ENCODE measurements around the gene TENM4.

The TENM4 gene

GRCh38 chr11:79076526-79077115 is 364.2 kb downstream of the TENM4 start:
- DNase-seq: no peak

- DNase-seq: no peak
Measured at GRCh38 chr11:79074547-79074946, 366.3 kb downstream of the TENM4 start.

GRCh38 chr11:79071190-79071589 is 369.6 kb downstream of the TENM4 start:
- DNase-seq: no peak

- no peak for DNase-seq
Measured at GRCh38 chr11:79070518-79070917, 370.3 kb downstream of the TENM4 start.

GRCh38 chr11:79069504-79069903 is 371.3 kb downstream of the TENM4 start:
- DNase-seq: no peak

DNA sequence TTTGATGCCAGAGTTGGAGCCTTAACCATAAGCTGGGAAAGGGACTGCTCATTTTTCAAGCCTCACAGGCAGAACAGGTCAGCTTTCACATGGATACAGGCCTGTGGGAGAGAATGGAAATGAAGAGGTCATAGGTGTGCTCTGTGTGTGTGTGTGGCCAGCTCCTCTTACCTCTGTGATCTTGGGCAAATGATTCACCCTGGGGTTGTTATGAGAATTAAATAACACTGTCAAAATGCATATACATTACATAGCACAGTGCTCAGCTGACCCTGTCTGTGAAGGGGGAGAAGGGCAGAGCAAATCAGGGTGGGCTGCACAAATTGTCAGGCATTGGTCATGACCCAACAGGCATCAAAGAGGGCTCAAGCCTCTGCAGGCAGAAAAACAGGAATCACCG is 372.5 kb downstream of the TENM4 start:
- DNase-seq: no peak

DNA sequence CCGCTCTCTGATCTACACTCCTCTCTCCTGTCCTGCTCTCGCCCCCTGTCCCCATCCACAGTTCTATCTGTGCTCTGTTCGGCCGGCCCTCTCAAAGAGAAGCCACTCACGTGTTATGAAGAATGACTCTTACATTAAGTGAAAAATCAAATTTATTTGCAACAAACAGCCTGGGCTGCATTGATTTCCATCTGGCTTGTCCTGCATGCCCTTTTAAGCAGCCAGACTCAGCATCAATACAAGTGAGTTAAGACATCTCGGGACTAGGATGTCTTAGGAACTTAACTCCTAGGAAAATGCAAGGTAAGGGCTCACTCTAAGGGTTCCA is 373.5 kb downstream of the TENM4 start:
- no peak for DNase-seq

GRCh38 chr11:79066456-79067351 is 374.1 kb downstream of the TENM4 start:
- no peak for DNase-seq

DNA sequence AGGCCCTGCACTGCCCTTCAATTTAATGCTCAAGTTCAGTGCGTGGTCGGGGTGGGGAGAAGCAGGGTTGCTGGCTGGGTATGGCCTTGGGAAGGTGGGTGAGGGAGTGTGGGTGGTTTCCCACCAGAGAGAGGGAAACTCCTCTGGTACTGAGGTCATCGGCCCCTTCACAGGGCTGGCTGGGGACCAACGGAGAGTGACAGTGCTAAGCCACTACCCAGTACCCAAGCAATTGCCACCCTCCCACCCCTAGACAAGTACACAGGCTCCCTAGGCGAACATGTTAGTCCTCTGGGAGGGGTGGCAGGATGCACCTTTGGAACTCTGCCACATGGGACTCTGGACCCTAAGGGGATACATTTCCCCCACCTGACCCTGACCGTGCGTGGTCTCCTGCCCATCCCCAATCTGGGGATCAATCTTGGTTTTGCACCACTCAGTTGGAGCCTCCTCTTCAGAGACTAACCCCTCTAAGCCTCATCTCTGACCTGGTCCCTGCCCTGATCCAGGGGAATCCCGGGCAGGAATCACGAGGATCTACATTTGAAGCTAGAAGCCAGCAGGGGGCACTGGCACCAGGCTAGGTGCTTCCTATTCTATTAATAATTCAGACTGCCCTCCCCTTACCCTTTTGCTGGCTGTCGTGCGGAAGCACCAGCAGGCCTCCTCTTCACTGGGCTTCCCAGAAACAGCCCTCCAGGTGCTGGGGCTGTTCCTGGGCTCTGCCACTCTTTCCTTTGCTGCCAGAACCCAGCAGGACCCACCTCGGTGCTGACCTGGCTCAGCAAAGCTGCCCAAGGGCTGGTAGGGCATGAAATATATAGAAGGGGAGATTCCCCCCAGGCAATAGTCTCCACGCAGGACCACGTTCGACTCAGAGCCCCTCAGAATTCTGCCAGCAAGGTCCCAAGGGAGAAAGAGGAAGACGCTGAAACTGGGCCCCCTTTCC is 377.7 kb downstream of the TENM4 start:
- no peak for DNase-seq

GRCh38 chr11:79060081-79060953 is 380.5 kb downstream of the TENM4 start:
- DNase-seq: no peak

- DNase-seq: no peak
Measured at GRCh38 chr11:79059141-79059540, 381.7 kb downstream of the TENM4 start.

- DNase-seq: no peak
Measured at GRCh38 chr11:79055856-79056631, 384.8 kb downstream of the TENM4 start.

DNA sequence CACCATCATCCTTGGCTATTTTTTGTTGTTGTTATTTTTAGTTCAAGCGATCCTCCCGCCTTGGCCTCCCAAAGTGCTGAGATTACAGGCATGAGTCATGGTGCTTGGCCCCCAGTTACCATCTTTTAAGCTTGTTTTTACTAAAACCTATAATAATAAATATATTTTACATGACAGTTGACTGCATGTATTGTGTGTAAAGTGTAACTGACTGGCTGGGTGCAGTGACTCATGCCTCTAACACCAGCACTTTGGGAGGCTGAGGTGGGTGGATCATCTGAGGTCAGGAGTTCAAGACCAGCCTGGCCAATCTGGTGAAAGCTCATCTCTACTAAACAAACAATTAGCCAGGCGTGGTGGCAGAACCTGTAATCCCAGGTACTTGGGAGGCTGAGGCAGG is 386.2 kb downstream of the TENM4 start:
- no peak for DNase-seq

DNA sequence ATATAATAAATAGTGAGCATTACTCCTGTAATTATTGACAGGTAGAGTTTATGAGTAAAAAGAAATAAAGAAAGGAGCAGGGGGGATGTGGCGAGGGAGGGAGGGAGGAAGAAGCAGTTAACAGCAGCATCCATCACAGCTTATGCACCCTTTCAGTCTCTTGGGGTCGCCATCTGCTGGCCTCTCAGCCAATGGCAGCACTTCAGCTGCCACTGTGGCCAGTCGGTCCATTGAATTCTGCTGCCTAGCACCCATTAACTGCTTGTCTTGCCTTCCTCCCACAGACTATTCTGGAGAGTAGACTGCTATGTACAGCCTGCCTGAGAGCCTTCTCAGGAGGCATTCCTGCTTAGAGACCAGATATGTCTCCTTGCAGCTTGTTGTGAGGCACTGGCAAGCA is 388.3 kb downstream of the TENM4 start:
- no peak for DNase-seq

DNA sequence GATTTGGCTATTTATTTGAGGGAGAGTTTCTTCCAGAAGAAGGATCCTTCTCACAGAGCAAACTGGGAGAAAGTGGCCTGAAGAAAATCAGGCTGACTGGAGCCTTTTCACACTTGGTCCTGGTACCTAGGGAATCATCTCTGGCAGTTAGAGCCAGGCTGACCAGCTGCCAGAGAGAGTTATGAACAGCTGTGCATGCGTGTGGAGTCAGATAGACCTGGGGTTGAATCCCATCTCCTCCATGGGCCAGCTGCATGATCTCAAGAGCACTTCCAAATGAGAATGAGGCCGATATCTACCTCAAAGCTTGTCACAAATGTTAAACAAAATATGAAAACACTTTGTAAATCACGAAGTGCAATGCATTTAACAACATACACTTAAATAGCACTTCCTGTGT is 390.0 kb downstream of the TENM4 start:
- no peak for DNase-seq

- DNase-seq: no peak
Measured at GRCh38 chr11:79049741-79050179, 391.1 kb downstream of the TENM4 start.

DNA sequence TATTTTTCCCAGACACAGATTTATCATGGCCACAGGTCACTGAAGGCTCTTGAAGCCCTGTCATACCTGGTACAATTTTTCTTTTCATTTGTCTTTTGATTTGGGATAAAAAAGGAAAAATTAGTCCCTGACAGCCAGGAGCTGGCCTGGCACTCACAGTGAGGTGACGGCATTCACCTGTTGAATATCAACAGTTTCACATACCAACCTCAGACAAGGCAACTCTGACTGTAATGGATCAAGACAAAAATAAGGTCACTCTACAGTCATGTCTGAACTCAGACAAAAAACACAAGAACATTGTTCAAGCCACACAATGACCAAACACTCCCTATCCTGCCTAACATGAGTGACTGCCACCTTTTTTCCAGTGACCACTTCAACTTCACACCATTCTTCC is 392.9 kb downstream of the TENM4 start:
- DNase-seq: no peak

DNA sequence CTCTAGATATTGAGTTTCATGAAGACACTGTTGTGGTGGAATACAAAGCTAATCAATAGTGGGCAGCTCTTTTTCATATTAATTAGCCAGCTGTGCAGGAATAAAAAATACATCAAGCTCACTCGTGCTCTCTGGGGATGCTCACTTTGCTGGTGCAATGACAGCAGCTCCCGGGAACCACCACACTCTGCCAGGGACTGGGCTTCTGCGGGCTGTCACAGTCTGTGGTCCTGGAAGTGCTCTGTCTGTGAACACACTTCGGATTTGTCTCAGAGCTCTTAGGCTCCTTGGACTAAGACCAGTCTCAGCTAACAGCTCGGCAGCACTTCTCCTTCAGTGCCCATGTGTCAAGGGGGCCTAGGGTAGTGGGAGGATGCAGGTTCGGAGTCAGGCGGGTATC is 393.5 kb downstream of the TENM4 start:
- DNase-seq: no peak

DNA sequence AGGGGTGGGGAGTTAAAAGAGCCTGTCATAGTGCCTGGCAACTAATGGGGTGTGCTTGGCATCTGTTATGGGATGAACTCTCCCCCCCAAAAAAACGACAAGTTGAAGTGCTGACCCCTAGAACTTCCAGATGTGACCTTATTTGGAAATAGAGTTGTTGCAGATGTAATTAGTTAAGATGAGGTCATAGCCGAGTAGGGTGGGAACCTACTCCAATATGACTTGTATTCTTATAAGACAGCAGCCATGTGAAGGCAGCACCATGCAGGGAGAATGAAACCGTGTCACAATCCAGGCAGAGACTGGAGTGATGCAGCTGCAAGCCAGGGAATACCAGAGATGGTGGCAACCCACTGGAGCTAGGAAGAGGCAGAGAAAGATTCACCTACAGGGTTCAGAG is 394.5 kb downstream of the TENM4 start:
- no peak for DNase-seq

DNA sequence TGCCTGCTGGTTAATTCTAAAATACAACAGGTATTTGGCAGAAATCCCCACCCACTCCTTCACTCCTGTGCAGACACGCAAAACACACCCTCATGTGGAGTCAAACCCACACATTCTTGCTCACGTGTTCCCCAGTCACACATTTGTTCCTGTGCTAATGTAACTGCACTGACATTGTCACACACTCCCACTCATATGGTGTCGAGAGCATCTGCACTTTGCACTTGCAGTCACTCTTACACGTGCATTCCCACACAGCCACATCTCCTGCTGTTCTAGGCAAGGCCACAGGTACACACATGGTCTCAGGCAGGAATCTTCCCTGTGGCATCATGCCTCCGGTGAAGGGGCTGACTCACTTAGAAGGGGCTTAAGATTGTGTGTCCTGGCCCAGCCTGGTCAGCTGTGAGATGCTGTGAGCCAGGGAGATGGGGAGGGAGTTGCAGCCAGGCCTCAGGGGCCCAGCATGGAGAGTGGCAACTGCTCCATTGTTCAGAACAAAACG is 395.0 kb downstream of the TENM4 start:
- DNase-seq: no peak

- no peak for DNase-seq
Measured at GRCh38 chr11:79045018-79045799, 395.6 kb downstream of the TENM4 start.

Data from NCI-H774 (cell line).